Measurements from ENCODE around the gene ANKRD63. TPM values are rescaled to one million over a fixed set of nuclear protein-coding genes. Genes with fewer than 3 reads are reported as not detected.

ANKRD63 gene
- total and polyA plus RNA-seq, 2 of the 8 experiments (the other 6 are each of a cell fraction or from before 2014, with no cell fraction given): 0.18 to 0.26 TPM

GRCh38 chr15:40297356-40297755 is 14.5 kb upstream of the ANKRD63 start:
- no peak overlapping the region for H3K14ac ChIP-seq (ENCODE audit: insufficient read length)
- no peak overlapping the region for H2BK120ac ChIP-seq (replicated peaks; ENCODE audit: low read depth, low read length)
- H4K5ac ChIP-seq (ENCODE audit: insufficient read length, low read depth, low read length): no peak overlapping the region
- no peaks in the 10 kb centered on the region for H4K20me1 ChIP-seq (replicated peaks in 1 of 2; ENCODE audit: control insufficient read depth in 1 of 2, insufficient read depth in 2 of 2, low read length in 2 of 2)
- no peaks in the 10 kb centered on the region for H3K23me2 ChIP-seq (ENCODE audit: low read depth, low read length)
- FAIRE-seq: no peak
- DNase-seq (ENCODE audit: low read depth in 1 of 2, low spot score in 2 of 2): no peak
- 0 out of 4 replicates have a peak, but pooled peaks cover 0 to 3% of the 10 kb centered on the region in 2 experiments for H3K9me3 ChIP-seq (ENCODE audit: insufficient read depth in 2 of 2, low read depth in 1 of 2, low read length in 1 of 2)
- H2BK12ac ChIP-seq (ENCODE audit: low read depth, low read length): no peak overlapping the region
- POLR2A ChIA-PET (ENCODE audit: partially characterized antibody): interaction anchor here (1.0 to 1.4 kb wide), 2 partner anchors 10 to 57 kb away, joined by 4 to 5 read pairs; no protein-coding TSS in a partner anchor
- H3K18ac ChIP-seq (ENCODE audit: extremely low read depth, low read length): no peak overlapping the region
- no peak overlapping the region for H3K56ac ChIP-seq (replicated peaks; ENCODE audit: insufficient read length, low read depth, low read length)
- H3K4me3 ChIP-seq (ENCODE audit: extremely low read depth in 1 of 4, insufficient read depth in 2 of 4, low read depth in 3 of 4, low read length in 4 of 4): no peak overlapping the region
- H2BK5ac ChIP-seq (ENCODE audit: low read depth, low read length): 0 out of 2 replicates have a peak overlapping the region, but pooled peaks have one; percentile 9
- H3K4me1 ChIP-seq (replicated peaks in 1 of 4; ENCODE audit: control insufficient read depth in 3 of 4, insufficient read depth in 4 of 4, low read length in 3 of 4): peaks cover 0 to 20% (median 10%) of the 10 kb centered on the region in 4 experiments; a peak in 6 of 7 replicates
- H3K4ac ChIP-seq (replicated peaks; ENCODE audit: insufficient read length, low read depth, low read length): no peak overlapping the region
- CTCF ChIA-PET (ENCODE audit: partially characterized antibody): interaction anchor here (0.7 to 16.2 kb wide), 12 partner anchors 11 to 192 kb away, joined by 3 to 518 read pairs (median 7); partner anchors contain the start of genes ANKRD63, CCDC9B, INAFM2 and PLCB2
- no peak overlapping the region for H3K23ac ChIP-seq (ENCODE audit: insufficient read length)
- H2BK20ac ChIP-seq (ENCODE audit: low read length): no peak overlapping the region
- no peak overlapping the region for H2AFZ ChIP-seq (ENCODE audit: low read length)
- no peak overlapping the region for H4K8ac ChIP-seq (ENCODE audit: extremely low read depth, insufficient read depth, low read length)
- no peaks in the 10 kb centered on the region for H3K79me1 ChIP-seq (ENCODE audit: low read depth, low read length)
- no peak overlapping the region for H2AK5ac ChIP-seq (ENCODE audit: low read depth, low read length)
- no peaks in the 10 kb centered on the region for H3K36me3 ChIP-seq (ENCODE audit: control insufficient read depth in 2 of 4, insufficient read depth in 4 of 4, low read length in 3 of 4)
- H2BK15ac ChIP-seq (ENCODE audit: low read length): no peak overlapping the region
- H4K91ac ChIP-seq (replicated peaks; ENCODE audit: insufficient read length, low read length): no peak overlapping the region
- 92% methylated on average over 10 of the region's 10 CpGs; no CpG with 5 or more reads in 1 of the 2 experiments for WGBS, 2 experiments (ENCODE audit: extremely low coverage in 1 of 2, insufficient coverage in 1 of 2, insufficient read length in 1 of 2, insufficient replicate concordance in 2 of 2, low coverage in 1 of 2, low lambda C conversion rate in 2 of 2, missing lambda C conversion rate in 1 of 2)
- no peak overlapping the region for H3K4me2 ChIP-seq (ENCODE audit: insufficient read depth in 1 of 2, low read depth in 2 of 2, low read length in 2 of 2)
- H3K27me3 ChIP-seq (replicated peaks in 1 of 4; ENCODE audit: control insufficient read depth in 3 of 4, extremely low read depth in 1 of 4, insufficient read depth in 3 of 4, low read length in 3 of 4): peaks cover under 1 to 16% (median 9%) of the 10 kb centered on the region in 4 experiments; a peak in 6 of 7 replicates
- no peak overlapping the region for H3K9ac ChIP-seq (replicated peaks in 1 of 4; ENCODE audit: extremely low read depth in 1 of 4, low read depth in 3 of 4, low read length in 3 of 4)
- no peak overlapping the region for H3K27ac ChIP-seq (ENCODE audit: low read depth, low read length)
- H3K79me2 ChIP-seq (ENCODE audit: control insufficient read depth in 1 of 2, insufficient read depth in 2 of 2, low read length in 2 of 2): no peaks in the 10 kb centered on the region
- TF ChIP-seq JUND (IDR thresholded peaks at IDR 0.05; ENCODE audit: low read length) (no peak), KDM1A (IDR thresholded peaks at IDR 0.05; ENCODE audit: borderline replicate concordance, low read length) (no peak), CHD1 (IDR thresholded peaks at IDR 0.05; ENCODE audit: low read depth, low read length) (no peak), TBP (IDR thresholded peaks at IDR 0.05; ENCODE audit: low read depth, low read length) (no peak), RFX5 (IDR thresholded peaks at IDR 0.05; ENCODE audit: borderline replicate concordance, low read depth, low read length) (no peak), CTCF (IDR thresholded peaks at IDR 0.05; ENCODE audit: control extremely low read depth in 1 of 3, insufficient read depth in 1 of 3, low read depth in 1 of 3, low read length in 3 of 3) (no peak), BRCA1 (IDR thresholded peaks at IDR 0.05; ENCODE audit: low read depth, low read length) (no peak), SP4 (IDR thresholded peaks at IDR 0.05; ENCODE audit: low read length) (no peak), SIRT6 (IDR thresholded peaks at IDR 0.05; ENCODE audit: low read length) (no peak), ATF2 (IDR thresholded peaks at IDR 0.05; ENCODE audit: low read length) (no peak), POLR2A (IDR thresholded peaks at IDR 0.05; ENCODE audit: control extremely low read depth in 1 of 2, low read depth in 2 of 2, low read length in 2 of 2) (no peak)

Measured in H1 (cell line).